HEK293 (cell line): ENCODE results near the gene RASA3.

Source experiments
- CTCF ChIA-PET: fragments of 350-600 bp; formaldehyde crosslinking; extraction: SDS; loops from one replicate; lab custom pipeline; 2021; ENCODE audit warnings: antibody characterized with exemption; lab: Yijun Ruan, JAX
- POLR2A ChIA-PET: fragments of 300-600 bp; formaldehyde crosslinking; extraction: SDS; loops from one replicate; lab custom pipeline; 2020; ENCODE audit warnings: antibody characterized with exemption, inconsistent platforms; lab: Yijun Ruan, JAX
- H3K27ac ChIP-seq: fragments of 200-500 bp; sonication (Bioruptor generic); 2 replicates; pipeline ENCODE4 v1.5.1; 2014; ENCODE audit warnings: low read depth, low read length, control low read depth, inconsistent platforms; ENCODE audit errors: extremely low read depth
- H3K36me3 ChIP-seq, 2 experiments: fragments of 200-500 bp in 1 of 2; sonication (Bioruptor generic) in 1 of 2; 1 replicate in 1 of 2; 2 replicates in 1 of 2; pipeline ENCODE4 v1.5.1; 2014 to 2017; ENCODE audit warnings: inconsistent platforms in 2 of 2, low read length in 2 of 2; ENCODE audit not compliant: control insufficient read depth in 2 of 2, insufficient read depth in 1 of 2
- H3K4me1 ChIP-seq: fragments of 200-500 bp; sonication (Bioruptor generic); 2 replicates; pipeline ENCODE4 v1.5.1; 2014; ENCODE audit warnings: mild to moderate bottlenecking, low read length, inconsistent platforms; ENCODE audit not compliant: control insufficient read depth, insufficient read depth
- H3K4me3 ChIP-seq: 2 replicates; pipeline ENCODE4 v1.5.1; 2011; ENCODE audit warnings: low read depth, mild to moderate bottlenecking, control low read depth, low read length, moderate library complexity
- H3K9me3 ChIP-seq: fragments of 200-500 bp; sonication (Bioruptor generic); 2 replicates; pipeline ENCODE4 v1.5.1; 2014; ENCODE audit warnings: low read depth, low read length, inconsistent platforms; ENCODE audit not compliant: control insufficient read depth, insufficient read depth
- GLI2 ChIP-seq: fragments of 450-650 bp; formaldehyde crosslinking; IDR thresholded peaks from 2 replicates; pipeline ENCODE4; 2017; ENCODE audit warnings: missing biosample characterization, missing genetic modification characterization, low read depth, borderline replicate concordance
- IKZF3 ChIP-seq: fragments of 450-650 bp; IDR thresholded peaks from 2 replicates; pipeline ENCODE4 v1.5.0; 2018; ENCODE audit warnings: missing biosample characterization, mild to moderate bottlenecking, missing genetic modification characterization, moderate library complexity
- KLF7 ChIP-seq: fragments of 450-650 bp; formaldehyde crosslinking; IDR thresholded peaks from 2 replicates; pipeline ENCODE4 v1.5.1; 2016; ENCODE audit warnings: missing biosample characterization, missing genetic modification characterization, borderline replicate concordance
- KLF8 ChIP-seq: fragments of 450-650 bp; formaldehyde crosslinking; IDR thresholded peaks from 2 replicates; pipeline ENCODE4 v1.5.1; 2016; ENCODE audit warnings: missing biosample characterization, missing genetic modification characterization
- SP2 ChIP-seq: fragments of 450-650 bp; formaldehyde crosslinking; IDR thresholded peaks from 2 replicates; pipeline ENCODE4 v1.5.1; 2016; ENCODE audit warnings: missing biosample characterization, missing genetic modification characterization
- YY2 ChIP-seq: fragments of 450-650 bp; formaldehyde crosslinking; IDR thresholded peaks from 2 replicates; pipeline ENCODE4 v1.5.1; 2016; ENCODE audit warnings: missing biosample characterization, missing genetic modification characterization
- ZBTB17 ChIP-seq: fragments of 450-650 bp; formaldehyde crosslinking; IDR thresholded peaks from 2 replicates; pipeline ENCODE4 v1.5.1; 2016; ENCODE audit warnings: missing biosample characterization, missing genetic modification characterization
- ZNF140 ChIP-seq: fragments of 450-650 bp; formaldehyde crosslinking; IDR thresholded peaks from 2 replicates; pipeline ENCODE4 v1.5.1; 2016; ENCODE audit warnings: missing biosample characterization, missing genetic modification characterization
- ZNF19 ChIP-seq: fragments of 450-650 bp; formaldehyde crosslinking; IDR thresholded peaks from 2 replicates; pipeline ENCODE4; 2016; ENCODE audit warnings: missing biosample characterization, missing genetic modification characterization, low read depth
- ZNF610 ChIP-seq: fragments of 450-650 bp; formaldehyde crosslinking; IDR thresholded peaks from 2 replicates; pipeline ENCODE4 v1.5.1; 2016; ENCODE audit warnings: missing biosample characterization, missing genetic modification characterization, borderline replicate concordance
- ZNF621 ChIP-seq: fragments of 450-650 bp; formaldehyde crosslinking; IDR thresholded peaks from 2 replicates; pipeline ENCODE4 v1.5.1; 2017; ENCODE audit warnings: missing biosample characterization, missing genetic modification characterization
- ZNF843 ChIP-seq: fragments of 450-650 bp; formaldehyde crosslinking; IDR thresholded peaks from 2 replicates; pipeline ENCODE4 v1.5.1; 2016; ENCODE audit warnings: missing biosample characterization, missing genetic modification characterization
- TF ChIP-seq, protein P1 (sequence below): fragments of 450-650 bp; formaldehyde crosslinking; IDR thresholded peaks from 2 replicates; pipeline ENCODE4 v1.5.1; 2016; ENCODE audit warnings: missing biosample characterization, missing genetic modification characterization
- TF ChIP-seq, protein P2 (sequence below): fragments of 450-650 bp; formaldehyde crosslinking; IDR thresholded peaks from 2 replicates; pipeline ENCODE4 v1.5.1; 2017; ENCODE audit warnings: missing biosample characterization, missing genetic modification characterization
- TF ChIP-seq, protein P3 (sequence below): fragments of 450-650 bp; formaldehyde crosslinking; IDR thresholded peaks from 2 replicates; pipeline ENCODE4; 2016; ENCODE audit warnings: missing biosample characterization, missing genetic modification characterization

The RASA3 gene

DNA sequence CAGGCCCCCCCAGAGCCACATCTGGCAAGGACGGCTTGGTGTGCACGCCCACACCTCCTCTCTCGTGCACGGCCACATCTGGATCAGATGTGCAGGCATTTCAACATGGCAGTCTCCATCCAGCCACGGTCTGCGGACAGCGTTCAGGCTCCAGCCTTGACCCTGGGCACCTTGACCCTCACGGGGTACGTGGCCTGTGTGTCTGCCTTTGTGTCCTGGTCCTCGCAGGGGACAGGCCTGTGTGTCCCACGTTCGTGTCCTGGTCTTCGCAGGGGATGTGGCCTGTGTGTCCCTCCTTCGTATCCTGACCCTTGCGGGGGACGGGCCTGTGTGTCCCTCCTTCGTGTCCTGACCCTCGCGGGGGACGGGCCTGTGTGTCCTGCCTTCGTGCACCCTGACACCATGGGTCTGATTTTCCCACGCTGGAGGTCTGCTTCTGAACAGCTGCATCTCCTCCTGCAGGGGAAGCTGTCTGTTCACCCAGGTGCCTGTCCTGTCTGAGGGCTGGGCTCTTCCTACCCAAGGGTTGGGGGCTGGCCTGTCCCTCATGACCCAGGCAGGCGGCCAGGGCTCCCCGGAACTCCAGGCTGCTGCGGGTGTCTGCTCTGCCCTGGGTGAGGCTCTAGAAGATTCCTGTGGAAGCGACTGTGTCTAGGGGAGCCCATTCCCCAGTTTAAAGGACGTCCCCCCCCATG is 25.3 kb downstream of the RASA3 start:
- POLR2A ChIA-PET = no interaction called here
- Histone ChIP-seq H3K27ac (no peak overlapping the region), H3K4me1 (no peaks in the 10 kb centered on the region), H3K4me3 (no peak overlapping the region), H3K36me3 (no peaks in the 10 kb centered on the region), H3K9me3 (no peaks in the 10 kb centered on the region)
- CTCF ChIA-PET = no interaction called here
- TF ChIP-seq, protein P1, sequence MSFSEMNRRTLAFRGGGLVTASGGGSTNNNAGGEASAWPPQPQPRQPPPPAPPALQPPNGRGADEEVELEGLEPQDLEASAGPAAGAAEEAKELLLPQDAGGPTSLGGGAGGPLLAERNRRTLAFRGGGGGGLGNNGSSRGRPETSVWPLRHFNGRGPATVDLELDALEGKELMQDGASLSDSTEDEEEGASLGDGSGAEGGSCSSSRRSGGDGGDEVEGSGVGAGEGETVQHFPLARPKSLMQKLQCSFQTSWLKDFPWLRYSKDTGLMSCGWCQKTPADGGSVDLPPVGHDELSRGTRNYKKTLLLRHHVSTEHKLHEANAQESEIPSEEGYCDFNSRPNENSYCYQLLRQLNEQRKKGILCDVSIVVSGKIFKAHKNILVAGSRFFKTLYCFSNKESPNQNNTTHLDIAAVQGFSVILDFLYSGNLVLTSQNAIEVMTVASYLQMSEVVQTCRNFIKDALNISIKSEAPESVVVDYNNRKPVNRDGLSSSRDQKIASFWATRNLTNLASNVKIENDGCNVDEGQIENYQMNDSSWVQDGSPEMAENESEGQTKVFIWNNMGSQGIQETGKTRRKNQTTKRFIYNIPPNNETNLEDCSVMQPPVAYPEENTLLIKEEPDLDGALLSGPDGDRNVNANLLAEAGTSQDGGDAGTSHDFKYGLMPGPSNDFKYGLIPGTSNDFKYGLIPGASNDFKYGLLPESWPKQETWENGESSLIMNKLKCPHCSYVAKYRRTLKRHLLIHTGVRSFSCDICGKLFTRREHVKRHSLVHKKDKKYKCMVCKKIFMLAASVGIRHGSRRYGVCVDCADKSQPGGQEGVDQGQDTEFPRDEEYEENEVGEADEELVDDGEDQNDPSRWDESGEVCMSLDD (tag by site-specific recombination) = no peak
- no peak for TF ChIP-seq ZNF843 (tag by site-specific recombination)

DNA sequence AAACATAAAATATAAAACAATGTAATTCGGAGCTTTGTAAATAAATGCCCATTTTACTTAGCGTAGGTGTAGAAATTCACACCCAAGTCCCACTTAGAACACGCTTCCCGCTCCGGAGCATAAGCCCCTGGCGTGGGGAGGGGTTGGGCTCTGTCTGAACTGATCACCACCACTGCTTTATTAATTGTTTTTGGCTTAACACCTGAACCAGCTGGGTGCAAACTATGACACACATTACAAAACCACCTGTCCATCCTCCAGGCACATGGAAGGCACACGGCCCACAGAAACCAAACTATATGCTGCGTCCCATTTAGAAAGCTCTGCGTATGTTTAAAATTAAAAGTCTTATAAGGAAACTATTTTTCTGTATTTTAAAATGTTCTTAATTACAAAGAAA is 25.9 kb downstream of the RASA3 start:
- H3K27ac ChIP-seq = no peak overlapping the region

DNA sequence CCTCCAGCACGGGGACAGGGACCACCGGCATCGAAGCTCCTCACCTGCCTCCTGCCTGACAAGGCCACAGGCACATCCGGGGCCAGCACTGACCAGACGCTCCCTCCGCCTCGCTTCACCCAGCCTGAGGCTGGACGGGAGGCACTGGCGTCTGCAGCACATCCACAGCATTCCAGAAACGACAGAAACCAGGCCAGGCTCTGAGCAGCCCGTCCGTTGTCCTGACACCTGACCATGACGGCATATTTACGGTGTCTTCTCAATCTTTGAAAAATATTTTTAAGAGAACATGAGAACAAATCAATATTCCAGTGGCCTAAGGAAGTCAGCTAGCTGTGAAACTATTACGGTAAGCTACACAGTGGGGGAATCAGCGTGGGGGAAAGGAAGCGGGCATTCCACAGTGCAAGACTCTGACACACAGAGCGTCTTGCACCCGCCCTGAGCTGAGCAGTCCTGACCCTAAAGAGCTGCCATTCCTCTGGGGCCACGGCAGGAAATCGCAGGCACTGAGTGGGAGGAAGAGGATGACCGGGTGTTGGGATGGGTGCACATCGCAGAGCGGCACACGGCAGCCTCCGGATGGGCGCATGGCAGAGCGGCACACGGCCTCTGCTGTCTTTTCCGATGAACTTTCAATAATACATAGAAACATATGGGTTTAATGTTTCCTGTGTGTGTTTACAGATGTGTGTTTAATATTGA is 26.8 kb downstream of the RASA3 start:
- H3K4me1 ChIP-seq = no peaks in the 10 kb centered on the region
- TF ChIP-seq ZNF19 (tag by site-specific recombination) (no peak), KLF8 (tag by site-specific recombination) (no peak), IKZF3 (no peak), YY2 (tag by site-specific recombination) (no peak), ZNF621 (tag by site-specific recombination) (no peak), SP2 (tag by site-specific recombination) (no peak), GLI2 (tag by site-specific recombination) (no peak), KLF7 (no peak), ZBTB17 (no peak), ZNF140 (tag by site-specific recombination) (no peak)
- TF ChIP-seq, protein P2, sequence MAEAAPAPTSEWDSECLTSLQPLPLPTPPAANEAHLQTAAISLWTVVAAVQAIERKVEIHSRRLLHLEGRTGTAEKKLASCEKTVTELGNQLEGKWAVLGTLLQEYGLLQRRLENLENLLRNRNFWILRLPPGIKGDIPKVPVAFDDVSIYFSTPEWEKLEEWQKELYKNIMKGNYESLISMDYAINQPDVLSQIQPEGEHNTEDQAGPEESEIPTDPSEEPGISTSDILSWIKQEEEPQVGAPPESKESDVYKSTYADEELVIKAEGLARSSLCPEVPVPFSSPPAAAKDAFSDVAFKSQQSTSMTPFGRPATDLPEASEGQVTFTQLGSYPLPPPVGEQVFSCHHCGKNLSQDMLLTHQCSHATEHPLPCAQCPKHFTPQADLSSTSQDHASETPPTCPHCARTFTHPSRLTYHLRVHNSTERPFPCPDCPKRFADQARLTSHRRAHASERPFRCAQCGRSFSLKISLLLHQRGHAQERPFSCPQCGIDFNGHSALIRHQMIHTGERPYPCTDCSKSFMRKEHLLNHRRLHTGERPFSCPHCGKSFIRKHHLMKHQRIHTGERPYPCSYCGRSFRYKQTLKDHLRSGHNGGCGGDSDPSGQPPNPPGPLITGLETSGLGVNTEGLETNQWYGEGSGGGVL = no peak
- TF ChIP-seq, protein P3, sequence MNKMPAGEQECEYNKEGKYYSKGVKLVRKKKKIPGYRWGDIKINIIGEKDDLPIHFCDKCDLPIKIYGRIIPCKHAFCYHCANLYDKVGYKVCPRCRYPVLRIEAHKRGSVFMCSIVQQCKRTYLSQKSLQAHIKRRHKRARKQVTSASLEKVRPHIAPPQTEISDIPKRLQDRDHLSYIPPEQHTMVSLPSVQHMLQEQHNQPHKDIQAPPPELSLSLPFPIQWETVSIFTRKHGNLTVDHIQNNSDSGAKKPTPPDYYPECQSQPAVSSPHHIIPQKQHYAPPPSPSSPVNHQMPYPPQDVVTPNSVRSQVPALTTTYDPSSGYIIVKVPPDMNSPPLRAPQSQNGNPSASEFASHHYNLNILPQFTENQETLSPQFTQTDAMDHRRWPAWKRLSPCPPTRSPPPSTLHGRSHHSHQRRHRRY (tag by site-specific recombination) = no peak
- H3K4me3 ChIP-seq = no peak overlapping the region
- no peak overlapping the region for H3K27ac ChIP-seq
- CTCF ChIA-PET = interaction anchor here (0.6 kb wide), 1 partner anchor 195 kb away, joined by 4 read pairs; no protein-coding TSS in a partner anchor
- no peaks in the 10 kb centered on the region for H3K36me3 ChIP-seq
- no peaks in the 10 kb centered on the region for H3K9me3 ChIP-seq
- POLR2A ChIA-PET = no interaction called here

More for the DNA sequence above, 25.9 kb downstream of the RASA3 start:
- POLR2A ChIA-PET = no interaction called here
- H3K4me3 ChIP-seq = no peak overlapping the region
- H3K36me3 ChIP-seq = no peaks in the 10 kb centered on the region
- no peak for TF ChIP-seq ZNF610 (tag by site-specific recombination)
- TF ChIP-seq, all 188 proteins: peak for 0
- CTCF ChIA-PET = no interaction called here
- Histone ChIP-seq H3K9me3 (no peaks in the 10 kb centered on the region), H3K4me1 (no peaks in the 10 kb centered on the region)
